T follicular helper cell (primary cell): Measurements from ENCODE around the gene STX16.

Experiments
- DNase-seq: peaks from one replicate; pipeline ENCODE4 v3.0.0-alpha.2; 2020; ENCODE audit warnings: low read depth

STX16 gene

DNA sequence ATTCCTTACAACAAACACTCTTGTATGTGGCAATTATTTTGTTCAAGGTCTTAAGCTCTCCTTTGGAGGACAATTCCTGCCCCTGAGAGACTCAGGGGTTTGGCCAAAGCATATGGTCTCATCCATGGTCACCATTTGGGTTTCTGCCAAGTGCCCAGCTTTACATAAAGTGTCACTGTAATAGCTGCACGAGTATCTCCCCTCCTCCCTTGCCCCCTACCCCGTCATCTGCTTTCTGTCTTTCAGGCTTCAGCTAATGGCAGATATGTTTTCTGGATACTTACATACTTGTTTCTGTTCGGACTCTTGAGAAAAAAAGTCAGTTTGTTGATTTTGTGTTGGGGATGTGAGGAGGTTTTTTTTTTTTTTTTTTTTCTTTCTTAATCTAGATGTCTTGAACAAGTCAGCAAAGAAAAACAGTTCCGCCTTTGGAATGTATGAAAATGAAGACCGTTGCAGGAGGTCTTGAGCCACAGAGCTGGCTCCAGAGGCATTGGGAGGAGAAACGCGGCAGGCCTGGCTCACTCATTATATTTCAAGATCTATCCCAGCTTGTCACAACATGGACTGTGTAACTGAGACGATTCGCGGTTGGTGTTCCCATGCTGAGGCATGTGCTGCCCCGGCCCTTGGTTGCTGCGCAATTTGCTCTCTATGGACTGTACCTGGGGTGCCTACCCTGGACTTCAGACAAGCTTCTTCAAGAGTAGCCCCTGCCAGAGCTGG lies 32.6 kb upstream of the STX16 start:
- DNase-seq, result no peak

DNA sequence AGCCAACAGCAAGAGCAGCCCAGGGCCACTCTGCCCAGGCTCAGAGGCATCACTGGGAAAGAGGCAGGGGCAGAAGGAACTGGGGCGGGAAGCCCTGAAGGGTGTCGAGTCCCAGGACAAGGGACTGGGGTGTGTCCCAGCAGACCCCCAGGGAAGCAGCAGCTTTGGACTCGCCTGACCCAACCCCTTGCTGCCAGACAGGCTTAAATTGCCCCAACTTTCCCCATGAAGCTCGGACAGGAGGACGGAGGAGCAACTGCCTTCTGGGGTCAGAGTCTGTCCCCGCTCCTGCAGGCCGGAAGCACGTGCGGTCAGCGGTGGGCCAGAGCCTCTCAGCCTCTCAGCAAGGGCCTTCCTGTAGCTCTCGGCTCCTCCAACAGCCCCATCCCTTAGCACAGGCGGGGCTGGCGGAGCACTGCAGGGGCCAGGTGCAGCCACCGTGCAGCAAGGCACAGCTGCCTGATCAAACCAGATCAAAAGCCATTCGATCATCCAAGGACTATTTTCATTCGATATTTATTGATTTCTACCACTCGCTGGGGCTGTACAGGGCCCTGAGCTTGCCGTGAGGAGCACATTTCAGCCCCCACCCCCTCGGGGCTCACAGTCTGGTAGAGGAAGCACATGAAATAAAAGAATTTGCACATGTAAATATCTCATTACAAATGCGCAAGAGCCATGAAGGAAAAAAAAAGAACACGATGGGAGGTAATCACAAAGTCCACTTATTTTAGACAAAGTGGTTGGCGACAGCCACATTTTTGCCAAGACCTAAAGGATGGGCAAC lies 31.8 kb upstream of the STX16 start:
- no peak for DNase-seq

DNA sequence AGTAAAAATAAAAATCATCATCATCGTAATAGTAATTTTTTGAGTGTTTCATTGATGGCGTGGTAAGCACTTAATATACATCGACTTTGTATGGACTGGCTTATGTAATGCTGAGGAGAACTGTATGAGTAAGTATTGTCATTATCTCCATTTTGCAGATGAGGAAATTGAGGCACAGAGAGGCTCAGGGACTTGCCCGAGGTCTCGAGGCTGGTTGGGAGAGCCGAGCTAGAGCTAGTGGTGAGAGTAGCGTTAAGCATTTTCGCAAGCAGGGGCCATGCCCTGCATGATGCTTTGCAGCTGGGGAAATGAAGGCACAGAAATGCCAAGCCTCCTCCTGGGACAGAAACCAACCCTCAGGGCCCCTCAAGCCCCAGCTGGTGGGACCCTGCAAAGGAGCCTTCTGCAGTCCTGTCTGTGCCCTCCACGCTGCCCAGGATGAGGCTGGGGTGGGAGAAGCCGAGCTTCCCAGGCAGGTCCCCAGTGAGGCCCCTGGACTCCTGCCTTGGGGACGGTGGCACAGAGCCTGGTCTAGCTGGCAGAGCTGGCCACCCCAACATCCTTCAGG lies 31.1 kb upstream of the STX16 start:
- DNase-seq, result no peak

DNA sequence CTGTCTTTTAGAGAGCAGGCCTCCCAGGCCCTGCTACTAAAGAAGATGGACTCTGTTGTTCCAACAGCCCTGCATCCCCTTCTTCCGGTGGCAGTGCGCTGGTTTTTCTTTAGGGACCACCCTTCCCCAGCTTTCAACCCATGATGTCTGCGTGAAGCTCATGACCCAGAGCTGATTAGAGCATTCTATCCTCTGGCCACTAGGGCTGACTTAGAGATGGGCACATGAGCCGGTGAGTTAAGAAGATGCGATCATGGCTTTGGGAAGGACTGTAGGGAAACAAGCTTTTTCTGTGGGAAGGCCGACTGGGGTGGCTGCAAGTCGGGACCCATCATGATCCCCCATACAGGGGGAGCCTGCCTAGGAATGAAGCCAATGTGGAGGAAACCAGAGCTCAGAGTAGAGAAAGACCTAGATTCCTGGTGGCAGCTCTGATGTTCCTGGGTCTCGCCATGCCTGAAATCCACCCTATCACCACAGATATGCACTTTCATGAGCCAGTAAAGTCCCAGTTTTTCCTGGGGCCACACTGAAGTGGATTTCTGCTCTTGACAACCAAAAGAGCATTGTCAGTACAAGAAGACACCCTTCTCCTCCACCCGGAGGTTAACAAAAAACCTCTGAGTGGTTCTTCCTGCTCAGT lies 29.1 kb upstream of the STX16 start:
- no peak for DNase-seq

DNA sequence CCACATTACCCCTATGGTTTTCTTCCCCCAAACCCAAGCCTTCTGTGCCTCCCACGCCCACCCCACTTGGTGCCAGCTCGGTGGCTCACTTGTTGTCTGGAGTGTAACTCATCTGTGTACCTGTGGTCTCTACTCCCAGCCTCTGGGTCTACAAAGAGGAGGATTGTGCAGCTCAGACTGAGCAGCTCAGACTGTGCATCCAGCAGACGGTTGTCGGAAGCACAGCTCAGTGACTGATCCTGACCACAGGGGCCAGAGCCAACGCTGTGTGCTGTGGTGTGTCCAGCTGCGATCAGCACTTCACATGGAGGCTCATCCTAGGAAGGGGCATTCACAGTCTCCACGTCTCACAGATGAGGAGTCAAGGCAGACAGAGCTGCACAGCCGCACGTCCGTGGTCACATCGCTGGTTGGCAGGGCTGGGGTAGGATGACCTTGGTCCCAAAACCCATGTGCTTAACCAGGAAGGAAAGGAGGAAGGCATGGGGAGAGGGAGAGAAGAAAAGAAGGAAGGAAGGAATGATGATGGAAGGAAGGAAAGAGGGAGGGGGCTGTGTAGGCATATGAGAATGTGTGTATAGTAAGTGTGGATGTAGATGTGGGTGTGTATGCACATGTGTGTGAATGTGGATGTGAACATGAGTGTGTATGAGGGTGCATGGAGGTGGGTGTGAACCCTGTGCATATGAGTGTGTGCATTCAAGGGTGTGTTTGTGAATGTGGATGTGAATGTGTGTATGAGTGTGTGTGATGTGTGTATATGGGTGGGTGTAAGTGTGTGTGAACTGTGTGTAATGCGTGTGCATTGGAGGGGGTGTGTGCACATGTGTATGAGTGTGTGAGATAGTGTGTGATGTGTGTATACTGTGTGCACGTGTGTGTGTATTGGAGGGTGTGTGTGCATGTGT lies 28.2 kb upstream of the STX16 start:
- DNase-seq, result no peak

DNA sequence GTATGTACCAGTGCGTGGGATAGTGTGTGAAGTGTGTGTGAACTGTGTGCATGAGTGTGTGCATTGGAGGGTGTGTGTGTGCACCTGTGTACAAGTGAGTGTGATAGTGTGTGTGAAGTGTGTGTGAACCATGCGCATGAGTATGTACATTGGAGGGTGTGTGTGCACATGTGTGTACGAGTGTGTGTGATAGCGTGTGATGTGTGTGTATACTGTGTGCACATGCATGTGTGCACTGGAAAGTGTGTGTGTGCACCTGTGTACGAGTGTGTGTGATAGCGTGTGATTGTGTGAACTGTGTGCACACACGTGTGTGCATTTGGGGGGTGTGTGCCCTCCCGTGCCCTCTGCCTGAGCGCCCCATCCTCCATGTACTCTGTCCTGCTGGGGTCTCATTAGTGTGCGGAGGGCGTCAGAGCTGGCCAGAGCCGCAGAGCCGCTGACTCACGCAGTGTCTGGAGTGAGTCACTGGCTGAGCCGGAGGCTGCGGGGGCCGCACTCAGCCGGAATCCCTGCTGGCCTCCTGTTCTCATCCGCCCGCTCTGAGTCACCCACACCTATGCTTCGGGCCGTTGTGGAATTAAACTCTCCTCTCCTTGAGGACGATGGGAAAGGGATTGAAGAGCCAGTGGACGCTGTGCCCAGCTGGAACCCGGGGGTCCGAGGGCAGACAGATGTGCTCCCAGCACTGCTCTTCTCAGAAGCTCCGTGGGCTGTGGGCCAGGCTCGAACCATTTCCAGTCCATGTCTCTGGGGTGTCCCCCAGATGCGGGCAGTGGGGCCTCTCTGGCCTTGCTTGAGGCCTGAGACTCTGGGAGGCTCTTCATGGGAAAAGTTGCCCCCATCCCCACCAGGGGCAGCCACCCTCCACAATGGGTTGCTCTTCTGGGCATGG lies 27.3 kb upstream of the STX16 start:
- no peak for DNase-seq

DNA sequence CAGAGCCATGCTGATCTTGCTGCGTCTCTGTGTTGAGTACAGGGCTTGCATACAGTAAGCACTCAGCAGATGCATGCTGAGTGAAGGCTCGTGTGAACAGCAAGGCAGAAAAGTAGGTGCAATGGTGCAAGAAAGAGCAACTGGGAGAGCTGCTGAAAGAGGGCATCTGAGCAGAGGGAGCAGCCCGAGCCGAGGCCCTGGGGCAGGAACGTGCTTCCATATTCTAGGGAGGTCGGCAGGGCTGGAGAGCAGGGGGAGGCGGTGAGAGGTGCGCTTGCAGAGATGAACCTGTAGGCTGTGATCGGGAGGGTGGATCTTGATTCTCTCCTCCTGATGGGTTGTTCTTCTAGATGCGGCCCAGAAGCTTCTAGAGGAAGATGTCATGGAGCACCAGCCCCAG lies 26.4 kb upstream of the STX16 start:
- DNase-seq, result no peak

DNA sequence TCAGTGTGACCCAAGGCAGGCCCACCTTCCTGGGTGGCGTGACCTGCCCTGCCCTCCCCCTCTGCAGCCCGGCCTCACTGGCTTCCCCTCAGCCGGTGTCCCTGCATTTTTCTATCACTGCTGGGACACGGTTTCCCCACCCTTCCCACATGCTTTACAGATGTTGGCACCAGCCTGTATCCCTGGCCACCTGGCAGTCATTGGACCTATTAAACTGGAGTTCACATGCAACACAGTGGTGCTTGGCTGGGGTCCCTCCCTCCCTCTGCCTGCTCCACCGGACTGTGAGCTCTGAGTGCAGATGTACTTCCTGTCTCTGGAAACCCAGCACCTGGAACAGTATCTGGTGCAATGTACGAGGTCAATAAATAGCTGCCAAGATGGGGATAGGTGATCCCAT lies 25.5 kb upstream of the STX16 start:
- DNase-seq, result no peak

DNA sequence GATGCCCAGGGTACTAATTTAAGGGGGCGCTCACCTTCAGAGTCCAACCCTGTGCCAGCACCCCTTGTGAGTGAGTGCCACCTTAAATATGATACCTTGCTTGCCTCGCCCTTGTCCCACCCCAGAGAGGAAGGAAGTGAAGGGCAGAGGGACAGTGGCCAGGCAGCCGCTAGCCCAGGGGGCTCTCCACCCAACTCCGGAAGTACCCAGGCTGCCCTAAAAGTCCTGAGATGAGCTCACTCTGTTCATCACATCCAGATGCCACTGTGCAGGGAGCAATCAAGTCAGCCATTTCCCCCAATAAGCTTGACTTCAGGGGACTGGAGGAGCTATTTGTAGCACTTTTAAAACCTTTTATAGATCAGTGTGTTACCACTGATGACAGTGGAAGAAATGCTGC lies 25.0 kb upstream of the STX16 start:
- no peak for DNase-seq

DNA sequence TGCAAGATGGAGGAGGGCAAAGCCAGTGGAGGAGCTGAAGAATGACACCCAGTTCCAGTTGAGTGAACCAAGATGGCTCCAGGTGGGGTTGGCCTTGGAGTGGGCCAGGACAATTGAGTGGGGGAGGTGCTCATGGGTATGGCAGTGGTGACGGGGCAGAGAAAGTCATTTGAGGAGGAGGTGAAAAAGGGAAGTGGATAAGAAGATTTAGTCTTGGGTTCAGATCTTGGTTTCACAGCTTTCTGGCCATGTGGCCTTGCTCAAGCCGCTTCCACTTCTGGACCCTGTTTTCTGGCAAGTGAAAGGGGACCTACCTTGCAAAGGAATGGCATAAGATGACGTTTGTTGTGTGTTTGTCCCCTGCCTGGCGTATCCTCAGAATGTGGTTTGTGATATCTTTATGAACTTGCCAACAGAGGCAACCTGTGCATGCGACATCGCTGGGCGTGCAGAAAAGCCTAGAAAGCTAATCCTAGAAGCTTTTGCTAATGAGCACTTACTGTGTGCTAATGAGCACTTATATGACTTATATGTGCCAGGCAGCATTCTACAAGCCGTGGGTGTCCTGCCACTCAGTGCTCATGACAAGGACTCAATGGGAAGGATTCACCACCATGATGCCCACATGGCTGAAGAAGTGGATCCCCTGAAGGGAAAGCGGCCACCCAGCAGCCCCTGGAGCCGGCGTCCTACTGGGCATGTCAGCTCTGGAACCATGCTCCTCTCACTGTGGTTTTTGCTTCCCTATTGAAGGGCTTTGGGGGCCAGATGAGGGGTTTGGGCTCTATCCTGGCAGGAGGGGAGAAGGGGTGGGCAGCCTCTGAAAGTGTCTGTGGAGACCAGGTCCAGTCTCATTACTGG lies 23.6 kb upstream of the STX16 start:
- peak; percentile 19 for DNase-seq

DNA sequence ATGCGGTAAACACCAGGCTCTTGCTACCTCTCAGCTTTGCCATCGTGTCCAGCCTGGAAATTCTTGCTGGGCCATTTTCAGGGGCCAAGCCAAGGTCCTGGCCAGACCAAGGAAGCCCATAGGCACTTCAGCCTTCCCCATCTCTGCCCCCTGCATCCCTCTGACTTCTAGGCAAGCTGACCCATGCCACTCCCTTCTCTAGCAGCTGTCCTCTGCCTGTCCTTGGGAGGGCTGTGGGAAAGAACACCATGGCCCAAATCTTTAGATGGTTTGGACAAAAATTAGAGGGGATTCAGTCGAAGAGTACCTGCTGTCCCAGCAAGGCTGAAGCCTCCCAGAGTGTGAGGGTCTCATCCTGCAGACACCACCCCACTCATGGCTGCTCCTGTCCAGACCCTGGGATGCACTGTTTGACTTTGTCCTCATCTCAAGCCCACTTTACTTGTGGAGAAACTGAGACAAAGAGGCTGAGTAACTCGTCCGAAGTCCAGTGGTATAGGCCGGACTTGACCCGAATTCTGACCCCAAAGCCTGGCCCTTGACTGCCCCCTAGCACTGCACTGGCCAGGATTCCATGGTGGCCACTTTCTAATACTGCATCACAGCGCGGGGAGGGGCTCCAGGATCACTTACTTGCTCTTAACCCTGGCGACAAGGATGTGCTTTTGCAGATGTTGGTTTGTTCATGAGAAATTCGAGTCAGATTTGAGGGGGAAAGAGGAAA lies 22.4 kb upstream of the STX16 start:
- DNase-seq, result no peak

DNA sequence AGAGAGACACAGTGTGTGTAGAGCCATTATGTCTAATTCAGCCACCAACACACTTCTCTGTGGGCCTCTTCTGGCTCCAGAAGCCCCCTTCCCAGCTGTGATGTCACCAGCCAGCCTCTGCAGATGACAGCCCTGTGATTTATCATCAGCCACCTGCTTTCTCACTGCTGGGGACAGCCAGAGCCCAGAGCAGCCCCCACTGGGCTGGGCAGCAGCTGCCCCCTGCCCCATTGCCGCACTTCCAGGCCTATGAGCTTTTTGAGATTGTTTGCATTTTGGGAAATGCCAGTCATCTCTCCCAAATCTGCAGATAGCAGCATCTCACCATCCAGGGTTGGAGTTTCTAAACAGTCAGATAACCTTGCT lies 21.9 kb upstream of the STX16 start:
- DNase-seq, result no peak

DNA sequence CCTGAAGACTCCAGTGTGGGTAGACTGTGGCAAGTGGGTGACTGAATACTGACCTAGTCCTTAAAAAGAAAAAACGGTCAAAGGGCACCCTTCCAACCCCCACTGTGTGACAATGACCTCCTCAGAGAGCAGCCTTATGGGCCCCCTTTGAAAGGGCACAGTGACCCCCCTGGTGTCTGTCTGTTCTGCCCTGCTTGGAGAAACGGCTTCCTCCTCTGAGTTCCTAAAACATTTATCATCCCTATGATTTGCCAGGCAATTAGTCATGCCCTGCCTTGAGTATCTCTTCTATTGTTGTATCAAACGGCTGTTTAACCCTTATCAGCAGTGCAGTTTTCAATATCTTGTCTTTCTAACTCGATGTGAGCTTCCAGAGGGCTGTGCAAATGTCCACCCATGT lies 21.0 kb upstream of the STX16 start:
- no peak for DNase-seq

DNA sequence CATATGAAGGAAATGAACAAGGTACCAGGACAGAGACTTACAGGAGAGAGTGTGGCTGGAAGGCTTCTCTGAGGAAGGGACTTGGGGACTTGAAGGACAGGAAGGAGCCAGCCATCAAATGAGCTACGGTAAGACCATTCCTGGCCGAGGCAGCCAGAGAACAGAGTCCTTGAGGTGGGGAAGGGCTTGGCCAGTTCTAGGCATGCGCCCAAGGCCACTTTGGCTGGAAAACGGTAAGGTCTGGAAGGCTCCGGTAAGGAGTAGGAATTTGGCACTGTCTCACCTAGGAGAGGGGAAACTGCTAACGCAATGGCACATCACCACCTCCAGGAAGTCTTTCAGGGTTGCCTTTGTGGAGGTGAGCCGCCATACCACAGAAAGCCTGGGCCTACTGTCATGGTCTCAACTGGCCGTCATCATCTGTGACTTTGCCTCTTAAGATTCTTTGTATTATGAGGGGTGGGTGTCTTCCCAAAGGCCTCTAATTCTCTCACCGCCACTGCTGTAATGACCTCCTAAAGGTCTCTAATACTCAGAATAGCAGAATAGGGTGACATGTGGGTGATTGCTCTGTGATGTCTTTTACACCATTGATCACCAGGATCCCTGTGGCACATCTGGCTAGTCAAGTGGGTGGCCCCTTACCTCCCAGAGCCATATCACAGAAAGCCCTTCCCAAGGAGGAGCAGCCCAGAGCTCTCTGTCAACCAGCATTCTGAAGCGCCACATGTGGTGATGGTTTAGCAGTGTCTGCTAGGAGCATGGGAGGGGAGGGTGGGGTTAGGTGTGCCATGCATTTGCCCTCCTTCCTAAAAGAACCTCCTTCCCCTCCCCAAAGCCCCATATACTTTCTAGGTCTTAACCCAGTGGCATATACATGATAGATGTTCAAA lies 17.7 kb upstream of the STX16 start:
- no peak for DNase-seq

DNA sequence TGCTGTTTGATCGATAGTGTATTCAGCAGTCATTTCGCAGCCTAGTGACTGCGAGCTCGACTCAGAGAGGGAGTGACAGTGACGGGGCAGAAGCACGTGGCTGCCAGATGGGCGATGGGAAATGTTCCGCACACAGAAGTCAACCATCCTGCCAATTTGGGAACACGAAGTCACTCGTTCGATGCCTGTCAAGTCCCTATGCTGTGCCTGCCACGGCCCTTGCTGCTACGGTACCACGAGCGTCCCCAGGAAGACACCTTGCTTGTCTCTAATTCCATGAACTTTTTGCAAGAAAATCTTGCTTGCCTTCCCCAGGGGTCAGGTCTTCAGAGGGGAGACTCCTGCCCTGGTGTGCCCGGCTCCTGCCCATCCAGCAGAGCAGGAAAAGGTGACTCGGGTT lies 17.0 kb upstream of the STX16 start:
- DNase-seq, result no peak

DNA sequence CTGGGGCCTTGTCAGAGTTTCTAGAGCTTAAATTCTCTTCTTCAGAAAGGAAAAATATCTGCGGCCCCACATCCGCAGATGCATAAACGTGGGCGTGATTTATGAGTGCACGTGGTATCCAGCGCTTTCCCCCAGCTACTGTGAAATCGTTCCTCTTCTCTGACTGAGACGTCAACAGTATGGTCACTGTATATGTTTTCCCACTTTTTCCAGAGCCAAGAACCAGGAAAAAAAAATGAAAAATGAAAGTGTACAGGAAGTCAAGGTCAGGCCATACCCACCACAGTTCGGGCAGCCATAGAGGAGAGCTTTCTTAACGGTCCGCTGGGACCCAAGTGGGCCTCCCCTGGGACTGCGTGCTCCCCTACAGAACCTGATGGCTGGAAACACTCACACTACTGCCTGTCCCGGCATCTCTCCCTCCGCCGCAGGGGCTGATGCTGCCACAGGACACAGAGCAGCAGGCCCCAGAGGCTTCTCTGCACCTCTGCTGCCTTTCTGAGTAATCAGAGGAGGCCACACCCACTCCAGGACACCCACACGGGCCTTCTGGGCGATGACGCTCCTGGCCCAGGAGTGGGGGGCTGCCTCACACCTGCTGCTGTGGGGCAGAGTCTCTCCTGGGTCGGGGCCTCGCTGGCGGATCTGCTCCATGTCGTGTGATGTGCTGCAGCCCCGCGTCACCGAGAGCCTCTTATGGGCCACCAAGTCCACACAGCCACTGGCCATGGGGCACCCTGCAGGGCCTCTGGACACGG lies 16.4 kb upstream of the STX16 start:
- no peak for DNase-seq

DNA sequence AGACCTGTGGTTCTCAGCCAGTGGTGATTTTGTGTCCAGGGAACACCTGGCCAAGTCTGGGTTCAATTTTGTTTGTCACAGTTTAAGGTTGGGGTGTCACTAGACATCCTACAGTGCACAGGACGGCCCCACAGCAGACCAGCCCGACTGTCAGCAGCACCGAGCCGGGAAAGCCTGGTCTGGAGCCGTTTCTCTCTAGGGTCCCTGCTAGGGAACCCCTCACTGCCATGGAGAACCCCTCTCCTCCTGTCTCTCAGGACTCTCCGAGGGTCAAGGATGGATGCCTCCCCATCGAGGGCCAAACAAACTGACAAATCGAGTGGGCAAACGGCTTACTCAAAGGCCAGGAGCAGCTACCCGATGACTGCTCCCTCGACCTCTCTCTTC lies 15.8 kb upstream of the STX16 start:
- DNase-seq, result no peak
